HG03039 (cell line): ENCODE results near the gene ZSCAN21.

Source experiments
- ATAC-seq: cut with Tn5 transposase; IDR thresholded peaks from one replicate; pipeline ENCODE4 v1.9.1; 2021; ENCODE audit warnings: mild to moderate bottlenecking, moderate library complexity; ENCODE audit not compliant: unreplicated experiment

Gene ZSCAN21

DNA sequence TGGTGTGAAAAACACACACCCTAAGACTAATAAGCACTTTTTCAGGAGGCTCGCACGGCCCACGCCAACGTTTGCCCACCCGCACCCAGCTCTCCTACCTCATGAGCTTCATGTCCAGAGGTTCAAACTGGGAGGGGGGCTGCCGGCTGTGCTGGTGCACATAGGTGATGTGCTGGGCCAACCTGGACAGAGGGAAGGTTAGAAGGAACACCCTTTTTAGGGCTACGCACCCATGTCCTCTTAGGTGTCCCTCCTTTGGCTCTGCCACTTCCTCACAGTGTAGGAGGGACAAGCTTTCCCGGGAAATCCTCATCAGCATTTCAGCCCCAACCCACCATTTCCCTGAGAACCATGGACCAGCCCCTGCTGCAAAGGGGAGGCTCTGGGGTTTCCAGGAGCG lies 45.7 kb downstream of the ZSCAN21 start:
- ATAC-seq = no peak

DNA sequence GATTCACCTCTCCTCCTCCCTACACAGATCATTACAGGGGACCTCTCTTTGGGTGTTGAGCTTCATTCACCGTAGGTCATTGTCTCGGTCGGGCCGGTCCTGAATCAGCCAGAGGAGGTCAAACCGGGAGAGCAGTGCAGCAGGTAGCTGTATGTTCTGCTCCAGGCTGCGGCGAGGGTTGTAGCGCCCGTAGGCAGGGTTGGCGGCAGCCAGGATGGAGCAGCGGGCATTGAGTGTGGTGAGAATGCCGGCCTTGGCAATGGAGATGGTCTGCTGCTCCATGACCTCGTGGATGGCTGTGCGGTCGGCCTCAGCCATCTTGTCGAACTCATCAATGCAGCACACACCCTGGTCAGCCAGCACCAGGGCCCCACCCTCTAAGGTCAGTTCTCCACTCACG lies 46.1 kb downstream of the ZSCAN21 start:
- ATAC-seq = no peak

DNA sequence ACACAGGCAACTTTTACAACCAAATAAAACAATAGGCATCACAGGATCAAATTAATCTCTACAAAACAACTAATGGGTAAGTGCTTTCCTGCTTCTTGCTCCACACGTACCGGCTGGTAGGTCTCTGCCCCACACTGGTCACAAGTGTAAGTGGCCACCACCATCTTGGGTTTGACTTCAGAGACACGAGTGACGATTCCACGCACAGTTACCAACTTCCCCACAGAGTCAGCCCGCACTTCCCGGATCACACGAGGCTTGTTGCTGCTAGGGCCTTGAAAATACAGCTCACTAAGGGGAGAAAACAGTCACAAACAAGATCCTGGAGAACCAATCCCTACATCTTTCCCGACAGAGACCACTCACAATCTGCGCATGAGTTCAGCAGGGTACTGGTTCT lies 49.3 kb downstream of the ZSCAN21 start:
- ATAC-seq = no peak

DNA sequence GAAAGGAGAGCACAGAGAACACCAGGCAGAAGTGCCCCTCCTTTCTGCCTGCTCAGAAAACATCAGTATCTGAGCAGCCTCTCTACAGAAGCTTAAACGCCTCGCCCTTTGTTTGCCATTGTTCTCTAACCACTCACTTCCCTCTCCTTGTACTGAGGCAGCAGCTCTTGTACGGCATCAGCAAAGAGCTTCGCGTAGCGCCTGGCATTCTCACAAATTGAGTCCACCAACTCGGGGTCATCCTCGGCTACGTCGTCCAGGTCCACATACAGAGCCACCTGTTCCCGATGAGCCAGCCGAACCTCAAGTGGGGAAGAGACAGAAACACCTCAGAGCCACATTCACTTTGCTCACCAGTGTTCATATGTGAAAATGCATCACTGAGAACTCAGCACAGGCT lies 49.9 kb downstream of the ZSCAN21 start:
- ATAC-seq = no peak

DNA sequence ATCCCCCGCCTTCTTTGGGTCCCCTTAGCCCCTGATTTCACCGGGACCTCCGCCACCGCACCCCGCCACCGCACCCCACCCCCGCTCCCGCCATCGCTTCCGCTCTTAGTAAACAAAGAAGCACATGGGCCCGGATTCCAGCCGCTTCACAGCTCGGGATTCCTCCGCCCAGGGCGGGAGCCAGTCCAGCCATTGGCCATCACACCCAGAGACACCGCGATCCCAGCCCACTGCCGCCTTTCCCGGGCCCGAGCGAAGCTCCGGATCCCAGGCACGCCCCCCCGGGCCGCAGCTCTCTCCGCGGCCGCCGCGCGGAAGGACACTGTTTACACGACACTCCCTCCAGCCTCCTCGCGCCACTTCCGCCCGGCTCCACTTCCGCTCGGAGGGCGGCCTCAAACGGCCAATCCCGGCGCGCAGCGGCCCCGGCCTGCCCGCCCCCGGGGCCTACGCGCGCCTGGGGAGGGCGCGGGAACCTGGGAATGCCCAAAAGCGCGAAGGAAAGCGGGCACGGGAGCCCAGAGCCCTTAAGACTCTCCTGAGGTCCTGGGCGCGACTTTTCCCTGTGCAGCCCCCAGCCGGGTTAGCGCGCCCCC lies 50.9 kb downstream of the ZSCAN21 start:
- ATAC-seq = peak; percentile 57

DNA sequence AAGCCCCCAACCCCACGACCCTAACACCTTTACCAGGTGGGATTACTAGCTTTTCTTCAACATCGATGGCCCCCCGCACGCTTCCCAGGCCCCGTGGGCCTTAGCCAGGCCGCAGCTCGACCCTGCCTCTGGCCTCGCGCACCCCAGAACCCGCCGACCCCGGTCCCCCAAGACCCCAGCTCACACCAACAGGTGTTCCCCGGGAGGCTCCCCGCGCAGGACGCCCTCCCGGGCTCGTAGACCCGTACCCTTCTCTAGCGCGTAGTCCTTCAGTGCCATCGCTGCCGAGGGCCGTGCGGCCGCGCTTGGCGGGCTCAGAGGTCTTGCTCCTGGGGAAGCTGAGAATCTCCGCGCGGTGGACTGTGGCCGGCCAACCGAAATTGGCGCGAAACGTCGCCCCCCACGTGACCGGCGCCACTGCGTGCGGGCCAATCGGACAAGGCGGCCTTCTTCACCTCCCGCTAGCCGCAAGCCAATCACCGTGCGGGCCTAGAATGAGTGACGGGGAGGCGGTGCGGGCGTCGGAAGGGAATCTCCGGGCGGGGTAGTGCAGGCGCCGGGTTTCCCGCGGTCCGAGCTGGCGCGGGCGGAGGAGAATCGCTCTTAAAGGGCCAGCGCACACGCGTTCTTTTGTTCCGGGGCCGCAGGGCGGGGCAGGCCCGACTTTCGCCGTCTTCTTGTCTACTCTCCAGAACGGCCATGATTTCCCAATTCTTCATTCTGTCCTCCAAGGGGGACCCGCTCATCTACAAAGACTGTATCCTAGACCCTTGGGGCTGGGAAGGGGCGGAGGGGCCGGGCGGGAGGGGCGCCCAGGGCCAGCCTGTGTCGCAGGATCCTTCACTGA lies 51.7 kb downstream of the ZSCAN21 start, which contains the start of the genes AP4M1 and MCM7:
Gene AP4M1, plus strand, starts transcription at position 628 of the 847 bp plus-strand sequence. Its CDS starts 72 bp downstream, at position 700.
Gene MCM7, minus strand, starts transcription at position 382 of the 847 bp plus-strand sequence. Its CDS starts 103 bp downstream, at position 279.
- ATAC-seq = peak; percentile 76

DNA sequence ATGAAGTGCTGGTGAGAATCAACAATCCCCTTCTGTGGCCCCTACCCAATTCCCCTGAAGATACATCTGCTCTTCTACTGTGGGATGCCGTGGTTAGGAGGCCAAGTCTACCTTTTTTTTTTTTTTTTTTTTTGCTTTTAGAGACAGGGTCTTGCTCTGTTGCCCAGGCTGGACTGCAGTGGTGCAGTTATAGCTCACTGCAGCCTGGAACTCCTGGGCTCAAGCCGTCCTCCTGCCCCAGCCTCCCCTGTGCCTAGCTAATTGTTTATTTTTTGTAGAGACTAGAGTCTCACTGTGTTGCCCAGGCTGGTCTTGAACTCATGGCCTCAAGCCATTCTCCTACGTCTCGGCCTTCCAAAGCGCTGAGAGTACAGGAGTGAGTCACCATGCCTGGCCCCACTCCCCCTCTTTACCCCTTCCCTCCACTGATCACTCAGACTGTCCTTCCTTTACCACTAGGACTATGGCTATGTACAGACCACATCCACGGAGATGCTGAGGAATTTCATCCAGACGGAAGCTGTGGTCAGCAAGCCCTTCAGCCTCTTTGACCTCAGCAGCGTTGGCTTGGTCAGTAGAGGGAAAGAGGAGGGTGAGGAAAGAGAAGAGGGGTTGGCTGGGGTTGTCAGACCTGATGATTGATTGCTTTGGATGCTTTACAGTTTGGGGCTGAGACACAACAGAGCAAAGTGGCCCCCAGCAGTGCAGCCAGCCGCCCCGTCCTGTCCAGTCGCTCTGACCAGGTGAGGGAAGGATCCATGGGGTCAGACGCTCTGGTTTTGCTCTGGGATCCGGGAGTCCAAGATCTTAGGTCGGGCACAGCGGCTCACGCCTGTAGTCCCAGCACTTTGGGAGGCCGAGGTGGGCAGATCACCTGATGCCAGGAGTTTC lies 53.6 kb downstream of the ZSCAN21 start:
- ATAC-seq = no peak

DNA sequence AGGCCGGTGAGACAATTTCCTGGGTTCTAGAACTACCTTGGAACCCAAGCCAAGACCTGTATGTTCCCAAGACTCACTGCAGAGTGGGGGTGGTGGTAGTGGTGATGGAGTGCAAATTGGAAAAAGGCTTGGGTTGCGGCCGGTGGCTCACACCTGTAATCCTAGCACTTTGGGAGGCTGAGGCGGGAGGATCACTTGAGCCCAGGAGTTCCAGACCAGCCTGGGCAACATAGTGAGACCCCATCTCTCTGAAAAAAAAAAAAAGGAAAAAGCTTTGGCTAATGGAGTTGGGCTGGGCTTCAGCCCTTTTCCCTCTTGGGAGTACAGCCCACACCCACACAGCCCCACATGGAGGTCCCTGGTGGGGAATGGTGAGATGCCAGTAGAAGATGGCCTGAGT lies 56.0 kb downstream of the ZSCAN21 start:
- no peak for ATAC-seq

DNA sequence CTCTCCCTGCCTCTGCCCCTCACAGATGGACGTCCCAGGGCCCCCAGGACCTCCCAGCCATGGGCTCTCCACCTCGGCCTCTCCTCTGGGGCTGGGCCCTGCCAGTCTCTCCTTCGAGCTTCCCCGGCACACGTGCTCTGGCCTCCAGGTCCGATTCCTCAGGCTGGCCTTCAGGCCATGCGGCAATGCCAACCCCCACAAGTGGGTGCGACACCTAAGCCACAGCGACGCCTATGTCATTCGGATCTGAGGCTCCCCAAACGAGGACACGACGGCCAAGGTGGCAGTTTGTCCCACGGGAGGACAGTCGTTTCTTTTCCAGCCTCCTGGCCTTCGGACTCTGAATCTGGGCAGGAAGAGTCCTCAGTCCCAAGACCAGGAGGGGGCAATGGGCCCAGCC lies 57.1 kb downstream of the ZSCAN21 start:
- no peak for ATAC-seq

DNA sequence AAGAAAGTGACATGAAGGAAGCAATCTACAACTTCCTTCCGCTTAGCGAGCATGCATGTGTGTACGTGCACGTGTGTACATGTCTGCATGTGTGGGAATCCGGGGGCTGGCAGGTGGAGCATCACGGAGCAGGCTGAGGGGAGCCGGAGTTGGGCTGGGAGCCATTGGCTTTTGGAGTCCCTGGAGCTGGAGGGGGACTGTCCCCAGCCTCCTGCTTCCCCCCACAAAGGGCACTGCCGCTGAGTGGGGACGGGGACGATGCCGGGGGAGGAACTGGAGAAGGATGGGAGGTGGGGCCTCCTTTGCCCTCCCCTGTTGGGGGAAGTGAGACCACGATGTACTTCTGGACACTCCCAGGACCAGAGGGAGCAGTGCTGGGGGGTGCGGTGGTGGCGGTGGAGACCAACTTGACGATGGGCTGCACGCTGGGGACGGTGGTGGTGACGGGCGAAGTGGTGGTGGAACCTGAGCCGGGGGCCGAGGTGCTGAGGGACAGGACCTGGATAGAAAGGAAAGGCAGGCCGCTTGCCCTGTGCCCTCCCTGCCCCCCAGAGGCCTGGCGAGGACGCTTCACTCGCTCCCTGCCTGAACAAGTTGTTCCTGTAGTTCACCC lies 57.7 kb downstream of the ZSCAN21 start:
- ATAC-seq = no peak

DNA sequence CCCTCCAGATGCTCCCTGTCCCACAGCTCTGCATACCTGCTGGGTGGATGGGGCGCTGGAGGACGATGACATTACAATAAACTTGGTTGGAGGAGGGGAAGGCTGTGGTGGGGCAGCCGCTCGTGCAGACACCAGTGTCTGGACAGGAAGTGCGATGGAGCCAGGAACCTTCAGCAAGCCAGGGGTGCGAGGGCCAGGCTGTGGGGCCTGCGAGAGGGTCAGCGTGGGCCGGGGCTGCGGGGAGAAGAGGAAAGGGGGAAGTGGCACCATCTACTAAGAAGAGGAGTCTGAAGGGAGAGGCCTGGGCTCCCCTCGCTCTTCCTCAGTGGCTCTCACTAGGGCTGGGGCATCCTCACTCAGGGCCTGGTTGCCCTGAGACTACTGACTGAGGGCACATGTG lies 58.3 kb downstream of the ZSCAN21 start:
- no peak for ATAC-seq

DNA sequence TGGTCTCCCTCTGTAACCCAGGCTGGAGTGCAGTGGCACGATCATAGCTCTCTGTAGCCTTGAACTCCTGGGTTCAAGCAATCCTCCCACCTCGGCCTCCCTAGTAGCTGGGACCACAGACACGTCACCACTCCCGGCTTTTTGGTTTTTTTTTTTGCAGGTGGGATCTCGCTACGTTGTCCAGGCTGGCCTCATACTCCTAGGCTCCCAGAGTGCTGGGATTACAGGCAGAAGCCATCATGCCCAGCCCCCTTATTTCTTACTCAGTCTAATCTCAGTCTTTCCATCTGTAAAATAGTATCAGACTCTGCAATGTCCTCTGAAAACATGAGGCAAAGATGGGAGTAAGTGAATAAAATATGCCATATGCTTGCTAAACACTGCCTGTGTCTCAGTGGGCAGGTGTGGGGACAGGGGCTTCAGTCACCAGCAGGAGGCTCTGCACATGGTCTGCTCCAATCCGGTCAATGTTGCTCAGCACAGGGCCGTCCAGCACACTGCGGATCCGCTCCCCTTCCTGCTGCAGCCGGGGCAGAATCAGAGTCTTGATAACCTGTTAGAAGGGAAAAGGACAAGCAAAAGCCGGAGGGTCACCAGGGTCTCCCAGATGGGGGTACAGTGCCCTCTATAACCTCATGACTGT lies 60.1 kb downstream of the ZSCAN21 start:
- no peak for ATAC-seq

DNA sequence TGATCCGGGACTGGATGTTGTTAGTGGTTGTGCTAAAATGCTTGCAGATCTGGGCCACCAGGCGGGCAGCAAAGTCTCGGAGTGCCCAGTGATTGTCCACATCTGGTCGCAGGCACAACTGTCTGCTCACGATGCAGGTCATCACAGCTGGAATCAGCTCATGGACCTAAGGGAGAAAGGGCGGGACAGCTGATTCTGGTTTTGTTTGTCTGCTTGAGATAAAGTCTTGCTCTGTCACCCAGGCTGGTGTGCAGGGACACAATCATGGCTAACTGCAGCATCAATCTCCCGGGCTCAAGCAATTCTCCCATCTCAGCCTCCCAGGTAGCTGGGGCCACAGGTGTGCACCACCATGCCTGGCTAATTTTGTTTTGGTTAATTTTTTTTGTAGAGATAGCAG lies 61.6 kb downstream of the ZSCAN21 start:
- no peak for ATAC-seq

DNA sequence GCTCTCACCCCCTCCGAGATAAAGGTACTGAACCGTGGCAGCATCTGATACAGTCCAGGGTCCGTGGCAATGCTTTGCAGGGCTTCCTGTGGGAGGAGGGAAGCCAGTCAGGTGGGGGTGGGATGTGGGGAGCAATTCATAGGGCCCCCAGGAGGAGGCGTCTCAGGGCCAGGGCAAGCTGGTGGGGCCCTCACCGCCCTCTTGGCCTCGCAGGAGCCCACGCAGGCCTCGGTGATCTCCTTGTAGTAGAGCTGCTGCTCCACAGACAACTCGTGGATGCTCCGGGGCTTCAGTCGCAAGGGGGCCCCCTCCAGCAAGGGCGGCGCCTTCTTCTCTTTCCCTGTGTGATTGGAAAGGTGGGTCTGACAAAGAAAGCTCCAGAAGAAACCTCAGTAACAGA lies 62.3 kb downstream of the ZSCAN21 start:
- ATAC-seq = no peak
